Activated B cell treated with CpG ODN at 0.5 μM for 24 hours (primary cell): ENCODE data around the gene MAP3K1. TPM values are rescaled to one million over a fixed set of nuclear protein-coding genes. Genes with fewer than 3 reads are reported as not detected.

Experiments
- ATAC-seq: fragments of 200-7000 bp; cut with Tn5 transposase; one replicate; pipeline ENCODE4 v1.10.0; 2021; ENCODE audit warnings: low read depth, mild to moderate bottlenecking, moderate library complexity
- CTCF ChIA-PET: fragments of 350-600 bp; sonication (Branson Sonifier 250); formaldehyde crosslinking; loops from one replicate; lab custom pipeline; 2021; ENCODE audit warnings: antibody characterized with exemption; lab: Charles Lee
- POLR2A ChIA-PET: fragments of 350-600 bp; sonication (Branson Sonifier 250); formaldehyde crosslinking; loops from one replicate; lab custom pipeline; 2021; ENCODE audit warnings: antibody characterized with exemption; lab: Charles Lee
- DNase-seq: peaks from one replicate; pipeline ENCODE4 v3.0.0; 2022
- H3K27ac Mint-ChIP-seq: one replicate; pipeline ENCODE4 v1.8.0; 2020; ENCODE audit warnings: mixed read lengths
- H3K27me3 Mint-ChIP-seq: one replicate; pipeline ENCODE4 v1.8.0; 2021; ENCODE audit warnings: mixed read lengths
- H3K36me3 Mint-ChIP-seq: one replicate; pipeline ENCODE4 v1.8.0; 2021; ENCODE audit warnings: low read depth, mixed read lengths
- H3K4me1 Mint-ChIP-seq: one replicate; pipeline ENCODE4 v1.8.0; 2021; ENCODE audit warnings: mixed read lengths
- H3K4me3 Mint-ChIP-seq: one replicate; pipeline ENCODE4 v1.8.0; 2020; ENCODE audit warnings: mild to moderate bottlenecking, mixed read lengths
- H3K9me3 Mint-ChIP-seq: one replicate; pipeline ENCODE4 v1.8.0; 2020; ENCODE audit warnings: mixed read lengths
- intact Hi-C: fragments of 100-400 bp; cut with micrococcal nuclease; formaldehyde crosslinking; loops from one replicate; pipeline ENCODE4 v1.15.1; 2024
- total RNA-seq: library from RNA; stranded (reverse); gene quantifications from 2 replicates; pipeline ENCODE4 v1.2.3, GENCODE V29; 2022
- TF ChIP-seq, protein P1 (sequence below): fragments of 200-600 bp; IDR thresholded peaks from one replicate; pipeline ENCODE4 v1.8.0; 2022; ENCODE audit warnings: antibody characterized with exemption, mild to moderate bottlenecking

Gene MAP3K1
- total RNA-seq, 1 donor from 2014 or later, result 102 TPM

DNA sequence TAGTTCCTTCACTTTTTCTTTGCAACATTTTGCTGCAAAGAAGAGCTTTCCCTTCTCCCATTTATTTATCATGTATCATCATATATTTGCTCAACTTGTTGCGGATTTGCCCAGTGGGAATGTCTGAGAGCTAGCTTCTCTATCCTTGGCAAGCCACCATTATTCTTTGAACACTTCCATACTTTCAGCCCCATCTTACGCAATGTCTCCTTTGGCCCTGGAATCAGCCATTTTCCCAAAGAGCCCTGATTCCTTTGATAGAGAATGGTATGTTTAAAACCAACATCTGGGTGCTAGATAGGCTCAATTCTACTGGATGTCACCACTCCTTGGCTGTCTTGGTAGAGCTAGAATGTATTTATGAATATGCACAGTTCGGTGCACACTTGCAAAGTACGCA lies 81.4 kb downstream of the MAP3K1 start:
- no peak for DNase-seq
- TF ChIP-seq, protein P1, sequence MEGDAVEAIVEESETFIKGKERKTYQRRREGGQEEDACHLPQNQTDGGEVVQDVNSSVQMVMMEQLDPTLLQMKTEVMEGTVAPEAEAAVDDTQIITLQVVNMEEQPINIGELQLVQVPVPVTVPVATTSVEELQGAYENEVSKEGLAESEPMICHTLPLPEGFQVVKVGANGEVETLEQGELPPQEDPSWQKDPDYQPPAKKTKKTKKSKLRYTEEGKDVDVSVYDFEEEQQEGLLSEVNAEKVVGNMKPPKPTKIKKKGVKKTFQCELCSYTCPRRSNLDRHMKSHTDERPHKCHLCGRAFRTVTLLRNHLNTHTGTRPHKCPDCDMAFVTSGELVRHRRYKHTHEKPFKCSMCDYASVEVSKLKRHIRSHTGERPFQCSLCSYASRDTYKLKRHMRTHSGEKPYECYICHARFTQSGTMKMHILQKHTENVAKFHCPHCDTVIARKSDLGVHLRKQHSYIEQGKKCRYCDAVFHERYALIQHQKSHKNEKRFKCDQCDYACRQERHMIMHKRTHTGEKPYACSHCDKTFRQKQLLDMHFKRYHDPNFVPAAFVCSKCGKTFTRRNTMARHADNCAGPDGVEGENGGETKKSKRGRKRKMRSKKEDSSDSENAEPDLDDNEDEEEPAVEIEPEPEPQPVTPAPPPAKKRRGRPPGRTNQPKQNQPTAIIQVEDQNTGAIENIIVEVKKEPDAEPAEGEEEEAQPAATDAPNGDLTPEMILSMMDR, result no peak
- no peak for ATAC-seq
- H3K27me3 Mint-ChIP-seq, result no peaks in the 10 kb centered on the region
- ChIA-PET CTCF (interaction anchor here (1.0 to 2.3 kb wide), 2 partner anchors 241 to 626 kb away, joined by 5 to 8 read pairs; no protein-coding TSS in a partner anchor), POLR2A (interaction anchor here (0.7 to 1.2 kb wide), 2 partner anchors 41 to 55 kb away, joined by 3 to 8 read pairs; no protein-coding TSS in a partner anchor)
- peak overlapping the region; percentile 47 for H3K27ac Mint-ChIP-seq
- no peaks in the 10 kb centered on the region for H3K9me3 Mint-ChIP-seq
- peaks cover 47% of the 10 kb centered on the region for H3K36me3 Mint-ChIP-seq
- peaks cover 15% of the 10 kb centered on the region for H3K4me1 Mint-ChIP-seq
- intact Hi-C loops, result no loop called here
- no peak overlapping the region for H3K4me3 Mint-ChIP-seq

DNA sequence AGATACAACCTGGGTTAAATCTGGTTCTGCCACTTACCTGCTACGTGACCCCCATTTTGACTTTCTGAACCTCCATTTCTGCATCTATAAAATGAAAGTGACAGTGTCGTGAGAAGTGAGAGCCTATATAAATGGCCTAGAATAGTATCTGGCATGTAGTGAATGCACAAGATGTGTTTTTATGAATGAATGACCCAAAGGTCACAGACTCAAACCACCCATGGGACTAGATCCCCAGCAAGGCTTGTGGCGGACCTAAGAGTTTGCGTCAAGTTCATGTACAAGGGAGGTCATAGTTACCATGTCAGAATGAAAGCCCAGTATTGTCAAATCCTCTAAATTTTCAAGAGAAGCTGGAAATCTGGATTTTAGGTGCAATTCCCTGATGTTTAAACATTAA lies 82.9 kb downstream of the MAP3K1 start:
- TF ChIP-seq, protein P1, result no peak
- DNase-seq, result no peak
- no peak for ATAC-seq
- no peaks in the 10 kb centered on the region for H3K27me3 Mint-ChIP-seq
- ChIA-PET POLR2A (interaction anchor here (0.7 kb wide), 2 partner anchors 609 to 1603 kb away, joined by 3 to 6 read pairs; no protein-coding TSS in a partner anchor), CTCF (interaction anchor here (1.6 kb wide), 1 partner anchor 628 kb away, joined by 6 read pairs; no protein-coding TSS in a partner anchor)
- H3K27ac Mint-ChIP-seq, result no peak overlapping the region
- H3K9me3 Mint-ChIP-seq, result no peaks in the 10 kb centered on the region
- intact Hi-C loops, result no loop called here
- H3K4me1 Mint-ChIP-seq, result peaks cover 5% of the 10 kb centered on the region
- peaks cover 36% of the 10 kb centered on the region for H3K36me3 Mint-ChIP-seq
- H3K4me3 Mint-ChIP-seq, result no peak overlapping the region

DNA sequence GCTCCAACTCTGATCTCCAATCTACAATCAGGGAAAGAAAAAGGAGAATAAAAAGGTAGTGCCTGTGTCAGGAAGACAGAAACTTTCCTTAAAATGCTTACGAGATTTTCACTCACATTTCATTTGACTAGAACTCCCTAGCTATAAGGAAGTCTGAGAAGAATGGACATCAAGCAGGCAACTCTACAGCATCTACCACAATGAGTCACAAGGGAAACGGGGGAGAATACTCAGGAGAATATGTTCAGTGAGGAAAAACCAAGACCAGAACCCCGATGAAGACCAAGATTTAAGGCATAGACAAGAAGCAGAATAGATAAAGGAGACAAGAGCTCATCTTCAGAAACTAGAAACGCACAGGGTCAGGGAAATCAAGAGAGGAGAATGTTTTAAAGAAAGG lies 85.0 kb downstream of the MAP3K1 start:
- no peaks in the 10 kb centered on the region for H3K9me3 Mint-ChIP-seq
- POLR2A ChIA-PET, result interaction anchor here (0.9 to 2.0 kb wide), 2 partner anchors 51 to 273 kb away, joined by 3 to 6 read pairs; partner anchors contain the start of gene GPBP1
- intact Hi-C loops, result loop anchor here (1.0 to 10.0 kb wide), 4 partner anchors 274 to 1726 kb away; partner anchors contain the start of genes CDC20B and GPBP1
- H3K27ac Mint-ChIP-seq, result no peak overlapping the region
- no peaks in the 10 kb centered on the region for H3K27me3 Mint-ChIP-seq
- no peaks in the 10 kb centered on the region for H3K4me1 Mint-ChIP-seq
- peaks cover 16% of the 10 kb centered on the region for H3K36me3 Mint-ChIP-seq
- ATAC-seq, result peak; percentile 58
- DNase-seq, result no peak
- no peak overlapping the region for H3K4me3 Mint-ChIP-seq
- TF ChIP-seq, protein P1, result no peak
- CTCF ChIA-PET, result interaction anchor here (0.7 to 5.1 kb wide), 14 partner anchors 9 to 647 kb away, joined by 3 to 65 read pairs (median 3); partner anchors contain the start of gene SETD9

DNA sequence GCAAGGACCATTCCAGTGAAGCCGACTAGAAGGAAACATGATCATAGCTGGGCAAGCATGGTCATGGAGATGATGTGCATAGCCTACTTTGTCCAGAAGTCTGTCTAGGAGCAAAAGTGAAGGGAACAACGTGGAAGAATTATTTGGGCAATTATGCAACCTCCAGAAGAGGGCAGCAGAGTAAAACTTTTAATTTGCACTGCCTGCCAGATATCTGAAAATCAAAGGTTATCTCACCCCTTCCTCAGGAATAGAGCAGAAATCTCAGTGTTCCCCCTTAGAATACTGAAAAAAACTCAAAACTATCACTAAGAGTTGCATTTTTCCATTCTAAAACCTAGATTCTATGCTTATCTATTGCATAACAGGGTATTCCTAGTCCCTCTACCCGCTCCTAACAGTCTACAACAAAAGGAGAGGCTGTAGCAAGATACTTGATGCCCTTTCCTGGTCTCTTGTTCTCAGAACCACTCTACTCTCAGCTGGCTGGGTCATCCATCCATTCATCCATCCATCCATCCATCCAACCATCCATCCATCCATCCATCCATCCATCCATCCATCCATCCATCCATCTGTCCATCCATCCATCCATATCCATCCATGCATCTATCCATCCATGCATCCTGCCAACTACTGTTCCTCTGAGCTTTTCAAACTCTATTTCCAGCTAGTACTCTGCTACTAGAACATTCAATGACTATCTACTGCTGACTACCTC lies 85.7 kb downstream of the MAP3K1 start:
- no peak overlapping the region for H3K27ac Mint-ChIP-seq
- no peaks in the 10 kb centered on the region for H3K4me1 Mint-ChIP-seq
- ATAC-seq, result peak; percentile 68
- no peak for DNase-seq
- no peaks in the 10 kb centered on the region for H3K9me3 Mint-ChIP-seq
- H3K4me3 Mint-ChIP-seq, result no peak overlapping the region
- TF ChIP-seq, protein P1, result peak; percentile 10
- H3K36me3 Mint-ChIP-seq, result peaks cover 12% of the 10 kb centered on the region
- ChIA-PET POLR2A (interaction anchor here (0.9 to 2.0 kb wide), 3 partner anchors 9 to 273 kb away, joined by 3 to 6 read pairs (median 3); partner anchors contain the start of genes GPBP1 and SETD9), CTCF (interaction anchor here (0.9 to 5.1 kb wide), 11 partner anchors 8 to 630 kb away, joined by 3 to 65 read pairs (median 5); partner anchors contain the start of gene SETD9)
- intact Hi-C loops, result loop anchor here (1.0 to 10.0 kb wide), 9 partner anchors 8 to 1726 kb away; partner anchors contain the start of genes CDC20B, GPBP1, PLK2 and SETD9
- no peaks in the 10 kb centered on the region for H3K27me3 Mint-ChIP-seq

DNA sequence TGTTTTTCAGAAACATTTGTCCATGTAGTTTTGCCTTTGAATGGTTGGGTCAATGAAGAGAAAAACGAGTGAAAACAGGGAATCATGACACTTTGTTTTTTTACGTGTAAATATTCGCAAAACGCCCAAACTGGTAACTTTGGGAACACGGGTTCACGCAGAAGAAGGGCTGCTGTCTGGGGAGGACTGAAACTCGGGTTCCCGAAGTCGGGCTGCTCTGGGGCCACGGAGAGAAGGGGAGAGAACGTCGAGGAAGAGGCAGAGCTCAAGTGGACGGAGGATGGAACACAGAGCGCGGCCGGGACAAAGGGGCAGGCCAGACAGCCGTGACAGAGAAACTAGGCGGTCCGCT lies 93.6 kb downstream of the MAP3K1 start:
- ChIA-PET CTCF (interaction anchor here (1.3 kb wide), 1 partner anchor 9 kb away, joined by 5 read pairs; no protein-coding TSS in a partner anchor), POLR2A (interaction anchor here (0.6 to 3.1 kb wide), 7 partner anchors 21 to 1599 kb away, joined by 3 to 43 read pairs (median 3); partner anchors contain the start of genes GPBP1 and PLK2)
- ATAC-seq (peak; percentile 12), DNase-seq (no peak)
- Mint-ChIP-seq H3K27me3 (no peaks in the 10 kb centered on the region), H3K27ac (peak overlapping the region; percentile 88), H3K9me3 (peaks cover 4% of the 10 kb centered on the region), H3K4me1 (peaks cover 20% of the 10 kb centered on the region), H3K4me3 (peak overlapping the region; percentile 96), H3K36me3 (peaks cover 10% of the 10 kb centered on the region)
- intact Hi-C loops, result loop anchor here (1.0 to 10.0 kb wide), 8 partner anchors 8 to 1734 kb away; partner anchors contain the start of genes CDC20B, DHX29, MIER3 and MTREX
- TF ChIP-seq, protein P1, result no peak
